MV-4-11 (cell line): Measurements from ENCODE around the gene KRT38.
"Not testable (repeated sequence)": the region's sequence is repeated elsewhere in the genome, so short reads cannot be mapped to it uniquely, and the experiment has no call there.

Experiments used
- DNase-seq: peaks from one replicate; lab custom pipeline; 2025; lab: John Stamatoyannopoulos, UW

The KRT38 gene

GRCh38 chr17:41395044-41395443, 45.7 kb downstream of the KRT38 start:
- not testable (repeated sequence) for DNase-seq

- no peak for DNase-seq
These were observed 46.4 kb downstream of the KRT38 start for GRCh38 chr17:41394254-41394996.

DNA sequence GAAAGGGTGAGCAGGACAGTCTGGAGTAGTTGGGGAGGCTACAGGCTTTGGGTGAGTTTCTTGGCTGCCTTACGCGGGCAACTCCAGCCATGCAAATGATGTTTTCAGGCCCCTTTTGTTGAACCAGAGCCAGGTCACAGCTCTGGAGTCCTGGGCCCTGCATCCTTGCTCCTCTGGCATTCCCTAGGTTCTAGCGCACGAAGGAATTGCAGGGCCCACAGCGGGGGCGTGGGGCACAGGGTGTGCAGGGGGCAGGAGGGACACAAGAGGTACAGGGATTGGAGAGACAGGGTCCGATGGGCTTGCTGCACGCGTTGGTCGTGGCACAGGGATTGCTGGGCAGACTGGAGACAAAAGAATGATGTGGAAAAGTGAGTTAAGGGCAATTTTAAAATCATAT, 47.0 kb downstream of the KRT38 start:
- DNase-seq: no peak

DNA sequence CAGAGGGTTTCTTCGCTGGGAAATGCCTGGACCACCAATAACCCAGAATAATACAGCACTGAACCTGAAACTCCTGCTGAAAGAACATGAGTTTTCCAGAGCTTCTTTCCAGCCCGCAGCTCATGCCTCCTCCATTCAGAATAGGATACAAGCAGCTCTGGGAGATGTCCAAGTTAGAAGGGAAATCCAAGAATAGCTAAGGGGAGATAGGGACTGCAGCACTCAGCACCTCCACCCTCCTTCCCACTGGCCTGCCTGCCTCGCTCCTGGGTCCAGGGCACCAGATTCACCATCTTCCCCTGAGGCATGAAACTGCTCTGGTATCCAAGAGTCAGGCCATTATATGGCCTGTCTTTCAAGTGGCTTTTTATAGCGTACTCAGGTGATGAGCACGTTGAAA, 47.5 kb downstream of the KRT38 start:
- no peak for DNase-seq

DNA sequence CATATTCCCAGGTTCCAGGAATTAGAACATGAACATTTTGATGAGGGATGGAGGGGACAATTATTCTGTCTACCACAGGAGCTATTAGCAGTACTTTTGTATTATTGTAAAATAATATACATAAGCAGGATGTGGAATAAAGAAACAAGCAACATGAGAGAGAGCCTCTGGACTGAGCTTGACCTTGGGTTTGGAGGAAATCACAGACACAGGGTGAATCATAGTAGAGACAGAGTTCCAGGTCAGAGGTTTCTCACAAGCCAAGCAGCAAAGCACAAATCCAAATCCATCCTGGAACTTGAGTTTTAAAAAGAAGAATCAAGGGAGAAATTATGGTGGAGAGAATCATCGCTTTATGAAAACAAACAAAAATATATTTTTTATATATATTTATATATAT, 48.5 kb downstream of the KRT38 start:
- DNase-seq: no peak

- DNase-seq: no peak
These were observed 49.2 kb downstream of the KRT38 start for GRCh38 chr17:41391535-41391934.

- no peak for DNase-seq
These were observed 50.3 kb downstream of the KRT38 start for GRCh38 chr17:41390411-41390938.

GRCh38 chr17:41387670-41388069, 53.1 kb downstream of the KRT38 start:
- no peak for DNase-seq

DNA sequence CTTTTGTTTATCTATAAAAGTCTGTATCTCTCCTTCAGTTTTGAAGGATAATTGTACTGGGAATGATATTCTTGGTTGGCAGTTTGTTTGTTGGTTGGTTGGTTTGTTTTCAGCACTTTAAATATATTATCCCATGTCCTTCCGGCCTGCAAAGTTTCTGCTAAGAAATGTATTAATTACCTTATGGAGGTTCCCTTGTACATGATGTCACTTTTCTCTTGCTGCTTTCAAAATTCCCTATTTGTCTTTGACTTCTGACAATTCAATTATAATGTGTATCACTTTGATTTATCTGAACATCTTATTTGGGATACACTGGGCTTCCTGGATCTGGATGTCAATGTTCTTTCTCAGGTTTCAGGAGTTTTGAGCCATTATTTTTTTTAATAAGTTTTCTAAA, 54.6 kb downstream of the KRT38 start:
- no peak for DNase-seq
